ENCODE measurements around the gene TTLL8. TPM values are rescaled to one million over a fixed set of nuclear protein-coding genes. Genes with fewer than 3 reads are reported as not detected.

TTLL8 gene
- total and polyA plus RNA-seq, 11 donors, result not detected

- H3K4me1 ChIP-seq, result no peaks in the 10 kb centered on the region
- H3K27me3 ChIP-seq, result peaks cover 0 to 27% (median 9%) of the 10 kb centered on the region in 9 donors
- no peak overlapping the region for H3K27ac ChIP-seq
- no peak for DNase-seq
- no peaks in the 10 kb centered on the region for H3K36me3 ChIP-seq
- H3K9me3 ChIP-seq, result peaks cover 0 to 10% (median 0%) of the 10 kb centered on the region in 12 donors
- 82 to 88% (median 84%) methylated on average over 5 of the region's 5 CpGs for WGBS, 4 donors
- no peak for ATAC-seq
- TF ChIP-seq POLR2A (IDR thresholded peaks at IDR 0.05) (no peak), CTCF (IDR thresholded peaks at IDR 0.05) (no peak)
- H3K4me3 ChIP-seq, result no peak overlapping the region
- intact Hi-C loops (cut with DNase I), result no loop called here
Measured at GRCh38 chr22:50092342-50092741, 34.2 kb upstream of the TTLL8 start.

DNA sequence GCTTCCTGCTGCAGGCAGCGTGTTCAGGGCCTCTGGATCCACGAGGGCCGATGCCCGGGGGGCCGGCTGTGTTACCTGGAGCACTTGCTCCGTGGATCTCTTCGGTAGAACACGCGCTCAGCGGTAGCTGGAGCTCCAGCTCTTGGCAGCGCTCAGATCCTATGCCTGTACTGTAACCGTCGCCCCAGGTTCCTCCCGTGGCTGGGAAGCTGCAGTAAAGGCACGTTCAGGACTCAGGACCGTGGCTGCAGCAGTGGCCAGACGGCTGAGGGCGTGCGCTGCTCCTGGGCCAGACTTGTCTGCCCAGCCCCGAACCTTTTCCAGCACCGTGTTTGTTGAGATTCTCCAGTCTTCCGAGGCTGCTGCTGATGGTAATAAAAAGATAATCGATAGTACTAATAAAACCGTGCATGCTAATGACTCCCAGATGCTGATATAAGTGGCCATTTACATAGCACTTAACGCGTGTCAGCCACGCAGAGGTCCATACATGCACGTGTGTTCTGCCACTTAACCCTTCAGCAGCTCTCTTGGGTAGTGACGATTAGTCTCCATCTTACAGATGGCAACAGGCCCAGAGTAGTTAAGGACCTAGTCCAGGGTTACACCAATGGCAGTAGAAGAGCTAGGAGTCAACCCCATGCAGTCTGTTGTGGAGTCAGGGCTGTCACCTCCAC is 33.1 kb upstream of the TTLL8 start:
- ATAC-seq, result no peak
- Histone ChIP-seq H3K27me3 (peaks cover 0 to 27% (median 7%) of the 10 kb centered on the region in 9 donors), H3K4me3 (no peak overlapping the region)

DNA sequence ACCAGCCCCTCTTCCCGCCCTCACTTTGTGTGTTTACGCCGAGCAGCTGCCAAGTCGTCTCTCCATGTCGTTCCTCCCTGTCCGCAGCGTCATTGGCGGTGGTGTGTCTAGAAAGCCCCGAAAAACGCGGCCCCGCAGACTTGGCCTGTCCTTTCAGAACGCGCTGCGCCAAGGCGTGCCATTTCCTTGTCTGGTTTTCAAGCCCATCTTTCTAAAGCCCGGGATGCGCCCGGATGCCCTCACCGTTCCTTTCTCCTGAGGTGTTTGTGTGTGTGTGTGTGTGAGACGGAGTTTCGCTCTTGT is 32.3 kb upstream of the TTLL8 start:
- Histone ChIP-seq H3K36me3 (no peaks in the 10 kb centered on the region), H3K4me1 (no peaks in the 10 kb centered on the region), H3K4me3 (no peak overlapping the region), H3K9me3 (peaks cover 0 to 10% (median 0%) of the 10 kb centered on the region in 12 donors), H3K27ac (no peak overlapping the region), H3K27me3 (peaks cover 0 to 26% (median 5%) of the 10 kb centered on the region in 9 donors)
- TF ChIP-seq CTCF (IDR thresholded peaks at IDR 0.05), result no peak
- TF ChIP-seq POLR2A (IDR thresholded peaks at IDR 0.05), result no peak
- DNase-seq (no peak), ATAC-seq (no peak)
- whole genome bisulfite sequencing, 4 donors, result 89 to 93% (median 91%) methylated on average over 22 of the region's 22 CpGs
- intact Hi-C loops (cut with DNase I), result no loop called here

More for the DNA sequence above, 33.1 kb upstream of the TTLL8 start:
- H3K36me3 ChIP-seq, result no peaks in the 10 kb centered on the region
- H3K27ac ChIP-seq, result no peak overlapping the region
- 80 to 85% (median 83%) methylated on average over 25 to 29 of the region's 29 CpGs for WGBS, 4 donors
- peaks cover 0 to 10% (median 0%) of the 10 kb centered on the region in 12 donors for H3K9me3 ChIP-seq
- intact Hi-C loops (cut with DNase I), result no loop called here
- TF ChIP-seq CTCF (IDR thresholded peaks at IDR 0.05) (no peak), POLR2A (IDR thresholded peaks at IDR 0.05) (no peak)
- no peak for DNase-seq
- no peaks in the 10 kb centered on the region for H3K4me1 ChIP-seq

GRCh38 chr22:50089682-50090411 is 31.7 kb upstream of the TTLL8 start, which contains the start of gene MOV10L1:
MOV10L1 (plus strand) TSS chr22:50090006; CDS start chr22:50090089, 83 bp downstream.
- H3K27ac ChIP-seq, result no peak within 1 kb of the TSS
- peaks cover 0 to 10% (median 0%) of the 10 kb centered on the region in 12 donors for H3K9me3 ChIP-seq
- H3K27me3 ChIP-seq, result peaks cover 0 to 26% (median 7%) of the 10 kb centered on the region in 9 donors
- no peak for TF ChIP-seq POLR2A (IDR thresholded peaks at IDR 0.05)
- TF ChIP-seq CTCF (IDR thresholded peaks at IDR 0.05), result no peak
- 38 to 59% (median 45%) methylated on average over 17 to 83 of the region's 83 CpGs for WGBS, 4 donors
- peak in 1 of 5 donors; percentile 20 for DNase-seq
- intact Hi-C loops (cut with DNase I), result no loop called here
- H3K4me1 ChIP-seq, result peaks cover 0 to under 1% (median 0%) of the 10 kb centered on the region in 12 donors
- ATAC-seq, result no peak
- no peak within 1 kb of the TSS for H3K4me3 ChIP-seq
- no peaks in the 10 kb centered on the region for H3K36me3 ChIP-seq

All from heart left ventricle (tissue), 16 donors.